H9 (cell line): ENCODE measurements around the gene FBXL2. TPM values are rescaled to one million over a fixed set of nuclear protein-coding genes. Genes with fewer than 3 reads are reported as not detected.

Experiments used
- DNase-seq: peaks from one replicate; pipeline ENCODE4 v3.0.0-alpha.2; 2017
- H2AFZ ChIP-seq: one replicate; pipeline ENCODE4 v1.6.1; 2013; ENCODE audit warnings: mild to moderate bottlenecking, low read length, control low read depth, moderate library complexity
- H2AK5ac ChIP-seq: 2 replicates; pipeline ENCODE4 v1.6.1; 2013; ENCODE audit warnings: low read length, control low read depth, mixed read lengths; ENCODE audit not compliant: insufficient read length
- H2BK120ac ChIP-seq: one replicate; pipeline ENCODE4 v1.6.1; 2013; ENCODE audit warnings: low read depth, mild to moderate bottlenecking, low read length, control low read depth, inconsistent platforms; ENCODE audit not compliant: poor library complexity, severe bottlenecking
- H2BK12ac ChIP-seq: 2 replicates; pipeline ENCODE4 v1.6.1; 2013; ENCODE audit warnings: low read length, control low read depth, mixed read lengths, low read depth; ENCODE audit not compliant: insufficient read length
- H2BK15ac ChIP-seq: 2 replicates; pipeline ENCODE4 v1.6.1; 2013; ENCODE audit warnings: low read depth, low read length, control low read depth
- H2BK20ac ChIP-seq: one replicate; pipeline ENCODE4 v1.6.1; 2013; ENCODE audit warnings: low read depth, mild to moderate bottlenecking, low read length, control low read depth, inconsistent platforms; ENCODE audit not compliant: poor library complexity, severe bottlenecking
- H2BK5ac ChIP-seq: 2 replicates; pipeline ENCODE4 v1.6.1; 2013; ENCODE audit warnings: low read length, control low read depth, mixed read lengths; ENCODE audit not compliant: insufficient read length
- H3K14ac ChIP-seq: 2 replicates; pipeline ENCODE4 v1.6.1; 2013; ENCODE audit warnings: low read length, control low read depth; ENCODE audit not compliant: insufficient read depth
- H3K18ac ChIP-seq: 2 replicates; pipeline ENCODE4 v1.6.1; 2013; ENCODE audit warnings: low read depth, mild to moderate bottlenecking, mixed read lengths, low read length, control low read depth; ENCODE audit not compliant: insufficient read length
- H3K23ac ChIP-seq: 2 replicates; pipeline ENCODE4 v1.6.1; 2013; ENCODE audit warnings: low read length, control low read depth, mixed read lengths, low read depth; ENCODE audit not compliant: insufficient read length
- H3K23me2 ChIP-seq: 2 replicates; pipeline ENCODE4 v1.6.1; 2013; ENCODE audit warnings: low read depth, mild to moderate bottlenecking, mixed read lengths, low read length, control low read depth; ENCODE audit not compliant: insufficient read length, poor library complexity, severe bottlenecking
- H3K27ac ChIP-seq: 2 replicates; pipeline ENCODE4 v1.5.1; 2013; ENCODE audit warnings: low read length, control low read depth, mixed read lengths, low read depth; ENCODE audit not compliant: insufficient read length
- H3K27me3 ChIP-seq: 2 replicates; pipeline ENCODE4 v1.6.1; 2013; ENCODE audit warnings: low read length, control low read depth, inconsistent platforms; ENCODE audit not compliant: insufficient read depth
- H3K4ac ChIP-seq: 2 replicates; pipeline ENCODE4 v1.6.1; 2013; ENCODE audit warnings: low read depth, mild to moderate bottlenecking, control low read depth, inconsistent platforms, low read length, moderate library complexity
- H3K4me1 ChIP-seq: 2 replicates; pipeline ENCODE4 v1.6.1; 2013; ENCODE audit warnings: low read length, control low read depth, inconsistent platforms; ENCODE audit not compliant: insufficient read depth
- H3K4me2 ChIP-seq: 2 replicates; pipeline ENCODE4 v1.6.1; 2013; ENCODE audit warnings: low read length, control low read depth, mixed read lengths; ENCODE audit not compliant: insufficient read length, insufficient read depth
- H3K56ac ChIP-seq: 2 replicates; pipeline ENCODE4 v1.6.1; 2013; ENCODE audit warnings: low read depth, mild to moderate bottlenecking, mixed read lengths, low read length, control low read depth; ENCODE audit not compliant: insufficient read length
- H3K79me1 ChIP-seq: 2 replicates; pipeline ENCODE4 v1.6.1; 2013; ENCODE audit warnings: low read depth, mild to moderate bottlenecking, moderate library complexity, low read length, control low read depth, inconsistent platforms; ENCODE audit not compliant: insufficient read depth, poor library complexity, severe bottlenecking
- H3K79me2 ChIP-seq: 2 replicates; pipeline ENCODE4 v1.6.1; 2013; ENCODE audit warnings: low read length, control low read depth, inconsistent platforms; ENCODE audit not compliant: insufficient read depth
- H3K9ac ChIP-seq: 2 replicates; pipeline ENCODE4 v1.6.1; 2013; ENCODE audit warnings: low read length, control low read depth, mixed read lengths; ENCODE audit not compliant: insufficient read length; ENCODE audit errors: extremely low read depth
- H3K9me3 ChIP-seq: one replicate; pipeline ENCODE4 v1.6.1; 2013; ENCODE audit warnings: low read depth, low read length, inconsistent platforms; ENCODE audit not compliant: control insufficient read depth
- H3T11ph ChIP-seq: one replicate; pipeline ENCODE4 v1.6.1; 2013; ENCODE audit warnings: mild to moderate bottlenecking, low read length, control low read depth, inconsistent platforms
- H4K20me1 ChIP-seq: one replicate; pipeline ENCODE4 v1.6.1; 2013; ENCODE audit not compliant: control insufficient read depth, insufficient read length, insufficient read depth
- H4K5ac ChIP-seq: 2 replicates; pipeline ENCODE4 v1.6.1; 2013; ENCODE audit warnings: low read depth, mild to moderate bottlenecking, mixed read lengths, low read length, control low read depth; ENCODE audit not compliant: insufficient read length
- H4K8ac ChIP-seq: replicated peaks from 2 replicates; pipeline ENCODE4 v1.6.1; 2013; ENCODE audit warnings: low read length, control low read depth, mixed read lengths, low read depth; ENCODE audit not compliant: insufficient read length
- H4K91ac ChIP-seq: 2 replicates; pipeline ENCODE4 v1.6.1; 2013; ENCODE audit warnings: low read depth, mild to moderate bottlenecking, moderate library complexity, mixed read lengths, low read length, control low read depth; ENCODE audit not compliant: insufficient read length
- H3K27ac Mint-ChIP-seq, 3 experiments: 2 replicates in 2 of 3; 3 replicates in 1 of 3; pipeline ENCODE4 v1.8.0; 2020 to 2021; ENCODE audit warnings: mixed read lengths in 3 of 3, mild to moderate bottlenecking in 1 of 3, moderate library complexity in 1 of 3
- H3K27me3 Mint-ChIP-seq: 2 replicates; pipeline ENCODE4 v1.8.0; 2021; ENCODE audit warnings: low read depth, mild to moderate bottlenecking, moderate library complexity, mixed read lengths
- H3K36me3 Mint-ChIP-seq, 3 experiments: 2 replicates in 2 of 3; 3 replicates in 1 of 3; pipeline ENCODE4 v1.8.0; 2020 to 2021; ENCODE audit warnings: low read depth in 3 of 3, mixed read lengths in 3 of 3; ENCODE audit not compliant: insufficient read depth in 1 of 3
- H3K4me1 Mint-ChIP-seq, 2 experiments: 2 replicates each; pipeline ENCODE4 v1.8.0; 2020; ENCODE audit warnings: mixed read lengths in 2 of 2
- H3K4me3 Mint-ChIP-seq, 2 experiments: 2 replicates in 1 of 2; 3 replicates in 1 of 2; pipeline ENCODE4 v1.8.0; 2020 to 2021; ENCODE audit warnings: mild to moderate bottlenecking in 2 of 2, mixed read lengths in 2 of 2, moderate library complexity in 1 of 2
- H3K9me3 Mint-ChIP-seq, 2 experiments: 2 replicates in 1 of 2; 3 replicates in 1 of 2; pipeline ENCODE4 v1.8.0; 2020; ENCODE audit warnings: mild to moderate bottlenecking in 2 of 2, mixed read lengths in 2 of 2, moderate library complexity in 1 of 2
- WGBS: extraction: QIAGEN DNeasy Blood & Tissue Kit; methylation state at CpG from one replicate; pipeline ENCODE4 v1.1.7; 2013; ENCODE audit warnings: missing lambda C conversion rate, low lambda C conversion rate, mixed read lengths; ENCODE audit not compliant: insufficient read length; ENCODE audit errors: extremely low coverage; 5-methylcytosine and 5-hydroxymethylcytosine counted together
- total RNA-seq: library from RNA; stranded (reverse); gene quantifications from 2 replicates; pipeline ENCODE4 v1.2.1, GENCODE V29; 2021
- TF ChIP-seq, protein P1 (sequence below): fragments of 200-600 bp; sonication (generic); conservative IDR thresholded peaks from 3 replicates; pipeline ENCODE4 v1.8.0; 2021; ENCODE audit warnings: antibody characterized with exemption, mild to moderate bottlenecking

FBXL2 gene
- total RNA-seq, 1 experiment from 2014 or later, result 2.7 TPM

DNA sequence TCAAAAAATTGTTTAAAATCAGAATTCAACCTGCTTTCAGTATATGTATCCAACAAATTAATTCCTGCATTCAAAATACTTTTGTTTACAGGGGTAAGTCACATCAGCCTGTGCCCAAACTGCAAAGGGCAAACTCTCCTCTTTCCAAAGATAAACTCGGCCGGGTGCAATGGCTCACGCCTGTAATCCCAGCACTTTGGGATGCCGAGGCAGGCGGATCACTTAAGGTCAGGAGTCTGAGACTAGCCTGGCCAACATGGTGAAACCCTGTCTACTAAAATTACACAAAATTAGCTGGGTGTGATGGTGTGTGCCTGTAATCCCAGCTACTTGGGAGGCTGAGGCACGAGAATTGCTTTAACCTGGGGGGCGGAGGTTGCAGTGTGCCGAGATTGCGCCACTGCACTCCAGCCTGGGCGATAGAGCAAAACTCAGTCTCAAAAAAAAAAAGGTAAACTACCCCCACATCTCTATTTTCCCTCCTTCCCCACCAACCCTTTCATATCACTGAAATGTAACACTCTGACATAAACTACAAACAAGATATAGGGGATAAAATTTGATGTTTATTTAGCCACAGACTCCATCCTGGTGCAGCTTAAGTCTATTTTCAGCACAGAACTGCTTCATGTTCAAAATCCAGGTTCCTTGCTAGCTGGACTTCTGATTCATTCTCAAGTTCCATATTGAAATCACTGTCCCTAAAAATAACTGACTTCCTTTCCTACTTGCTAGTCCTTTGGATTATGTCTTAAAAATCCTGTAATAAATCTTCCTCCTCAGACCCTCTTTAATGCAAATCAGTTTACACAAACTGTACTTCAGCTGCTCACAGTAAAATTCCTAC is 147.6 kb downstream of the FBXL2 start:
- Histone ChIP-seq H2BK5ac (no peak overlapping the region), H3K4ac (no peak overlapping the region), H2BK15ac (no peak overlapping the region), H3K27me3 (no peaks in the 10 kb centered on the region), H3K23me2 (no peaks in the 10 kb centered on the region), H4K91ac (no peak overlapping the region), H3K27ac (no peak overlapping the region), H4K5ac (no peak overlapping the region), H3K4me1 (peaks cover 13% of the 10 kb centered on the region), H4K8ac (no peak overlapping the region), H3K9ac (no peak overlapping the region), H3K79me2 (peaks cover 21% of the 10 kb centered on the region; the same call in 1 of the 2 replicates), H2BK12ac (no peak overlapping the region), H3K56ac (no peak overlapping the region), H2AFZ (no peak overlapping the region), H3K9me3 (no peaks in the 10 kb centered on the region), H3K23ac (no peak overlapping the region), H3K18ac (no peak overlapping the region), H3K79me1 (peaks cover 9% of the 10 kb centered on the region), H2BK20ac (no peak overlapping the region), H3K4me2 (no peak overlapping the region), H4K20me1 (no peaks in the 10 kb centered on the region), H3T11ph (no peak overlapping the region), H3K14ac (no peak overlapping the region), H2BK120ac (no peak overlapping the region), H2AK5ac (no peak overlapping the region)
- no peaks in the 10 kb centered on the region for H3K9me3 Mint-ChIP-seq
- peak overlapping the region in 2 of 3 experiments; percentile 18 to 22; a peak in 1 of 7 replicates for H3K27ac Mint-ChIP-seq
- H3K36me3 Mint-ChIP-seq, result peaks cover 39 to 47% (median 45%) of the 10 kb centered on the region in 3 experiments; a peak in 6 of 7 replicates
- no peak for DNase-seq
- peak overlapping the region in 1 of 2 experiments; percentile 29; a peak in 2 of 5 replicates for H3K4me3 Mint-ChIP-seq
- no peaks in the 10 kb centered on the region for H3K27me3 Mint-ChIP-seq
- H3K4me1 Mint-ChIP-seq, result peaks cover 51 to 54% of the 10 kb centered on the region in 2 experiments
- whole genome bisulfite sequencing, result no CpG with 5 or more reads among the region's 10 CpGs
- TF ChIP-seq, protein P1, sequence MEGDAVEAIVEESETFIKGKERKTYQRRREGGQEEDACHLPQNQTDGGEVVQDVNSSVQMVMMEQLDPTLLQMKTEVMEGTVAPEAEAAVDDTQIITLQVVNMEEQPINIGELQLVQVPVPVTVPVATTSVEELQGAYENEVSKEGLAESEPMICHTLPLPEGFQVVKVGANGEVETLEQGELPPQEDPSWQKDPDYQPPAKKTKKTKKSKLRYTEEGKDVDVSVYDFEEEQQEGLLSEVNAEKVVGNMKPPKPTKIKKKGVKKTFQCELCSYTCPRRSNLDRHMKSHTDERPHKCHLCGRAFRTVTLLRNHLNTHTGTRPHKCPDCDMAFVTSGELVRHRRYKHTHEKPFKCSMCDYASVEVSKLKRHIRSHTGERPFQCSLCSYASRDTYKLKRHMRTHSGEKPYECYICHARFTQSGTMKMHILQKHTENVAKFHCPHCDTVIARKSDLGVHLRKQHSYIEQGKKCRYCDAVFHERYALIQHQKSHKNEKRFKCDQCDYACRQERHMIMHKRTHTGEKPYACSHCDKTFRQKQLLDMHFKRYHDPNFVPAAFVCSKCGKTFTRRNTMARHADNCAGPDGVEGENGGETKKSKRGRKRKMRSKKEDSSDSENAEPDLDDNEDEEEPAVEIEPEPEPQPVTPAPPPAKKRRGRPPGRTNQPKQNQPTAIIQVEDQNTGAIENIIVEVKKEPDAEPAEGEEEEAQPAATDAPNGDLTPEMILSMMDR, result no peak
